ENCODE measurements around the gene MTX3. TPM values are rescaled to one million over a fixed set of nuclear protein-coding genes. Genes with fewer than 3 reads are reported as not detected.

MTX3 gene
- total RNA-seq, 1 donor from 2014 or later = 16.8 TPM

DNA sequence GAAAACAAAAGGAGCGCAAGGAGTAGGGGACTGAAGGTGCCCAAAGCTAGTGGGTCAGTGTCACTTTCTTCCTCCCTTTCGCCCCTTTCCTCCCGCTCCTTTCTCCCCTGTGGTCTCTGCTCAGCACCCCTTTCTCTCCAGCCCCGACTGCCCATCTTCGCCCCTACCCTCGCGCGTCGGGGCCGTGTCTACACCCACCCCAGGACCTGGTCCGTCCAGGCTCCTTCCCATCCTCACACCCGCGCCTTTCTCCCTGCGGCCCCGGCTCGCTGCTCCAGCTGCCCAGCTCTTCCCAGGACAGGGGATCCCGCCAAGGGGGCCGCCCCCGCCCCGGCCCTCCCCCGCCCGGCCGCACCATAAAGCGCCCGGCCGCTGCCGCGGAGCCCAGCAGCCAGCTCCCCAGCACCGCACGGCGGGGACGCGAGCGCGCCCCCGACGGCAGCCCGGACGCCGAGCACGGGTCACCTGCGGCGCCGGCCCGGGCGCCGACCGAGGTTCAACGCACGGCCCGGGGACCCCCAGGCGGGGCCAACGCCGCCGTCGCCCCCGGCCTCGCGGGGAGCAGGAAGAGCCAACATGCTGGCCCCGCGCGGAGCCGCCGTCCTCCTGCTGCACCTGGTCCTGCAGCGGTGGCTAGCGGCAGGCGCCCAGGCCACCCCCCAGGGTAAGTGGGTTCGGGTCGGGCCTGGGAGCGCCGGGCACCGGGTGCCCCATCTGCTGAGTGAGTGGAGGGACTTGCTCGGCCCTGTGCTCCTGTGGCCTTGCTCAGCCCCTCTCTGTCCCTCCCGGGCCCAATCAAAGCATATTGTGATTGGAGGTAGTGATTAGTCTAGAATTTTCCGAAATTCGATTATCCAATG is 44.1 kb upstream of the MTX3 start, which contains the start of gene THBS4:
Gene THBS4, plus strand, starts transcription at position 387 of the 860 bp plus-strand sequence. Its CDS starts 190 bp downstream, at position 577.
- DNase-seq (ENCODE audit: low read depth) = no peak
- Histone ChIP-seq H3K4me3 (ENCODE audit: low read depth, low read length) (peak within 1 kb of the TSS; percentile 7), H3K36me3 (ENCODE audit: control insufficient read depth, insufficient read depth, low read length) (no peaks in the 10 kb centered on the region), H3K27me3 (ENCODE audit: control insufficient read depth, insufficient read depth, low read length) (peaks cover 26% of the 10 kb centered on the region)
- TF ChIP-seq, protein P1, sequence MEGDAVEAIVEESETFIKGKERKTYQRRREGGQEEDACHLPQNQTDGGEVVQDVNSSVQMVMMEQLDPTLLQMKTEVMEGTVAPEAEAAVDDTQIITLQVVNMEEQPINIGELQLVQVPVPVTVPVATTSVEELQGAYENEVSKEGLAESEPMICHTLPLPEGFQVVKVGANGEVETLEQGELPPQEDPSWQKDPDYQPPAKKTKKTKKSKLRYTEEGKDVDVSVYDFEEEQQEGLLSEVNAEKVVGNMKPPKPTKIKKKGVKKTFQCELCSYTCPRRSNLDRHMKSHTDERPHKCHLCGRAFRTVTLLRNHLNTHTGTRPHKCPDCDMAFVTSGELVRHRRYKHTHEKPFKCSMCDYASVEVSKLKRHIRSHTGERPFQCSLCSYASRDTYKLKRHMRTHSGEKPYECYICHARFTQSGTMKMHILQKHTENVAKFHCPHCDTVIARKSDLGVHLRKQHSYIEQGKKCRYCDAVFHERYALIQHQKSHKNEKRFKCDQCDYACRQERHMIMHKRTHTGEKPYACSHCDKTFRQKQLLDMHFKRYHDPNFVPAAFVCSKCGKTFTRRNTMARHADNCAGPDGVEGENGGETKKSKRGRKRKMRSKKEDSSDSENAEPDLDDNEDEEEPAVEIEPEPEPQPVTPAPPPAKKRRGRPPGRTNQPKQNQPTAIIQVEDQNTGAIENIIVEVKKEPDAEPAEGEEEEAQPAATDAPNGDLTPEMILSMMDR (IDR thresholded peaks at IDR 0.05; ENCODE audit: insufficient read depth, low read length, poor library complexity, severe bottlenecking) = no peak

DNA sequence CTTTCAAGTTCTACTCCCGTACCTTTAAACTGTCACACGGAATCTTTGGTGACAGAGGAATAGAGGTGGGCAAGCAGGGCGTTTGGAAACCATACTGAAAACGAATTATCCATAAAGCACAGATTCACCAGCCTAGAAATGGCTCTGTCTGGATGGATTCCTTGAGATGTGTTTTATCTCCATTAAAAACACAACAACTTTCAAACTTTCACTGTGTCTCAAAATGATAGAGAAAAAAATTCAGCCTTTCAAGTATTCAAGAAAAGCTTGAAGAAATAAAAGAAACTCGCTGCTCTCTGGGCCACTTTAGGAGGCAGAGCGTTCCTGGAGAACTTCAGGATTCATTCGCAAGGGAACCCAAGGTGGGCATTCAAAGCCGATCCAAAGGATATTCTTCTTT is 43.5 kb upstream of the MTX3 start:
- no peak for DNase-seq (ENCODE audit: low read depth)
- H3K36me3 ChIP-seq (ENCODE audit: control insufficient read depth, insufficient read depth, low read length) = no peaks in the 10 kb centered on the region
- TF ChIP-seq, protein P1 (IDR thresholded peaks at IDR 0.05; ENCODE audit: insufficient read depth, low read length, poor library complexity, severe bottlenecking) = no peak
- peaks cover 26% of the 10 kb centered on the region for H3K27me3 ChIP-seq (ENCODE audit: control insufficient read depth, insufficient read depth, low read length)
- no peak overlapping the region for H3K4me3 ChIP-seq (ENCODE audit: low read depth, low read length)

DNA sequence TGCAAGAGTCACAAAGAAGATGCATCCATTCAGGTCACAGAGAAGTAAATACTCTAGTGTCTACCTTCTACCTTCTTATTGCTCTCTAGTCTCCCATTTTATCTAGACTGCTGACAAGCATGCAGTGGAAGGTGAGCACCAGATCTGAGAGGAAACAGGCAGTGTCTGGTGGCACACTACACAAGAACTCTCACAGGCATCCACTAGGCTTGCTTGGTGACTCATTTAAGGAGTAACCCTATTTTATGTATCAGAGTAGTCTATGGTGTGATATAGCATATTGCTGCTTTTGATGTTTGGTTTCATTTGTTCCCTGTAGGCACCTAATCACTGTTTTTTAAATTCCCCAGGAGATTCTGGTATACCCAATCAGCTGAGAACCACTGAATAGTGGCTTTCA is 42.5 kb upstream of the MTX3 start:
- H3K36me3 ChIP-seq (ENCODE audit: control insufficient read depth, insufficient read depth, low read length) = no peaks in the 10 kb centered on the region
- no peak overlapping the region for H3K4me3 ChIP-seq (ENCODE audit: low read depth, low read length)
- no peak for DNase-seq (ENCODE audit: low read depth)
- peaks cover 26% of the 10 kb centered on the region for H3K27me3 ChIP-seq (ENCODE audit: control insufficient read depth, insufficient read depth, low read length)
- TF ChIP-seq, protein P1 (IDR thresholded peaks at IDR 0.05; ENCODE audit: insufficient read depth, low read length, poor library complexity, severe bottlenecking) = no peak

DNA sequence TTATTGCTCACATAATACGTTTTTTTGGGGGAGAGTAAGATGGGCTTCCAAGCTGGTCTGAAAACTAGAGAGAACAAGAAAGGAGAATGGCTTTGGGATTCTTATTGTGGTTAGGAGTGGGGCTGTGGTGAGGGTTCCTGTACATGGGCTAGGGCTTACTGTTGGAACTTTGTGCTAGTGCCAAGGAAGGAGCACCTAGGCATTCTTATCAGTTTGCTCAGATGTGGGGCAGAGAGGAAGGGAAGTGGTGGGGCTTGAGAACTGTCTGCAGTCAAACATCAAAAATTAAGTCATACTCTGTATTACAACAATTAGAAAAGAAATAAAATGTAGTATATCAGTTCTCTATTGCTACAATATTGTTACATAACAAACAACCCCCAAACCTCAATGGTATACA is 40.0 kb upstream of the MTX3 start:
- TF ChIP-seq, protein P1 (IDR thresholded peaks at IDR 0.05; ENCODE audit: insufficient read depth, low read length, poor library complexity, severe bottlenecking) = no peak
- Histone ChIP-seq H3K4me3 (ENCODE audit: low read depth, low read length) (no peak overlapping the region), H3K27me3 (ENCODE audit: control insufficient read depth, insufficient read depth, low read length) (peaks cover 22% of the 10 kb centered on the region), H3K36me3 (ENCODE audit: control insufficient read depth, insufficient read depth, low read length) (no peaks in the 10 kb centered on the region)
- DNase-seq (ENCODE audit: low read depth) = no peak

DNA sequence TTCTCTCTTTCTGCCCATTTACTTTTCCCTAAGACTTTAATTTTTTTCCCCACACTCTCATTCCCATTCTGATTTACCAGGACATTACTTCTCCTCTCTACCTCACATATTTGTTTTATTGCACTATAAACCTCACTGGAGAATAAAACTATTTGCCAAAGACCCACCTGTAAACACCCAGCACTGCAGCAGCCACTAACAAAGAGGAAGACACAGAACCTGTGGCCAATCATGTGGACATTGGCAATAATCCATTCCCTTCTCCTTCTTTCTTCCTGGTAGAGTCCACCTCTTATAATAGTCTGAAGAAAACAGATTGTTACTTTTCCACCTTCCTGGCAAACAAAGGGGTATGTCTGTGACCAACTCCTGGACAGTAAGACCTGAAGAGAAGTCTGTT is 35.8 kb upstream of the MTX3 start:
- TF ChIP-seq, protein P1 (IDR thresholded peaks at IDR 0.05; ENCODE audit: insufficient read depth, low read length, poor library complexity, severe bottlenecking) = no peak
- no peak overlapping the region for H3K4me3 ChIP-seq (ENCODE audit: low read depth, low read length)
- no peaks in the 10 kb centered on the region for H3K36me3 ChIP-seq (ENCODE audit: control insufficient read depth, insufficient read depth, low read length)
- DNase-seq (ENCODE audit: low read depth) = no peak
- no peaks in the 10 kb centered on the region for H3K27me3 ChIP-seq (ENCODE audit: control insufficient read depth, insufficient read depth, low read length)

Measured in kidney epithelial cell (primary cell).